GM21381 (cell line): ENCODE measurements around the gene U2SURP.
"Not testable (repeated sequence)": the region's sequence is repeated elsewhere in the genome, so short reads cannot be mapped to it uniquely, and the experiment has no call there.

Experiments
- ATAC-seq: cut with Tn5 transposase; IDR thresholded peaks from one replicate; pipeline ENCODE4 v1.9.1; 2021; ENCODE audit warnings: mild to moderate bottlenecking, moderate library complexity; ENCODE audit not compliant: unreplicated experiment

The U2SURP gene

DNA sequence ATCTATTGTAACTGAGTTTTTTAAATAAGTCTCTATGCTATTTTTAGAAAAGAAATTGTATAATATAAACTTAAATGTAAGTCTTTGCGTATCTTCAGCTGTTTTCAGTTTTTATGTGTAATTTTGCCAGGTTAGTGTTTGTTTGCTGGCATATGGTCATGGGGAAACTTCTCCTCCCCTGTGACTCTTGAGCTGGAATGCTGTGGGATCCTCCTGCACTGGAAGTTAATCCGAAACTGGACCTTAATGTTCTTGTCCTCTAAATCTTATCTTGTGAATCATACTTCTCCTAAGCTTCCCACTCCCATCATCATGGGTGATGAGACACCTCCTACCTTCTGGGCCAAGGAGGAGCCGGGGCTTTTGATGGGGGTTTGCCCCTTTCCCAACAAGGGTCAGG lies 65.8 kb downstream of the U2SURP start:
- no peak for ATAC-seq

DNA sequence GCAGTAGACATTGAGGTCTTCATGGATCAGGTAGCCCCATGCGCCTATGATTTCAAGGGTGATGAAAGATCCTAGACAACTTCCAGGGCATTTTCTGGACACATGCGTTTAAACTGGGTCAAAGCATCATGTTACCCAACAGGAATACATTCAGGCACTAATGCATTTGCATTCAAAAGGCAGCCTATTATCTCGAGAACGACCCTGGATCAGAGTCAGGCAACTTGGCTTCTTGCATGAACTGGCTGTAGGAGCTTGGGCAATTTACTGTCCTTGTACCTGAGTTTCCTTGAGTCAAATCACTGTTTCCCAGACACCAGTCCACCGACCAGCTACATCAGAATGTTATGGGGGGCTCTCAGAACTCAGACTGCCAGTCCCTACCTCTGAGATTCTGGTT lies 66.7 kb downstream of the U2SURP start:
- ATAC-seq: no peak

DNA sequence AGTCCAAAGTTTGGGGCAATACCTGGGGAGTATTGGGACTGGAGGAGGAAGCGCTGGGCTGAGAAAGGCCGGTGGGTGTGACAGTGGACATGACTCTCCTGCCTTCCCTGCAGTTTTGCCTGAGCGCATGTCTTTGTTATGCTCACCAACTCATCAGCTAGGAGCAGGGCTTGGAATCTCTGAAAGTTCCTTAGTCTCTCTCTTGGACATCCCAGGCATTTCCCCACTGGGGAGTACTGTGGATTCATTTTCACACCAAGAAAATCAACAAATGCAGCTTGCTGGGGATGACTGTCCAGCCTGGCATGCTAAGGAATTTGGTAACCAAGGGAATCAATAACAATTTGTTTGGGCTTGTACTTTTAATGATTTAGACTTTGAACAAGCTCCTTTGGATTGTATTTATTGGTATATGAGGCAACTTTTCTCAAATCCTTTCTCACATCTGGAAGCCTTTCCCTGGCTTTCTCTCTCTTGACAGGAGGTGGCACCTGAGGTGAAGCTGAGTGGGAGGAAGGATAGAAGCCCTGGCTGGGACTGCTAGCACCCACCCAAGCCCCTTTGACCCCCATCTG lies 69.7 kb downstream of the U2SURP start:
- no peak for ATAC-seq

DNA sequence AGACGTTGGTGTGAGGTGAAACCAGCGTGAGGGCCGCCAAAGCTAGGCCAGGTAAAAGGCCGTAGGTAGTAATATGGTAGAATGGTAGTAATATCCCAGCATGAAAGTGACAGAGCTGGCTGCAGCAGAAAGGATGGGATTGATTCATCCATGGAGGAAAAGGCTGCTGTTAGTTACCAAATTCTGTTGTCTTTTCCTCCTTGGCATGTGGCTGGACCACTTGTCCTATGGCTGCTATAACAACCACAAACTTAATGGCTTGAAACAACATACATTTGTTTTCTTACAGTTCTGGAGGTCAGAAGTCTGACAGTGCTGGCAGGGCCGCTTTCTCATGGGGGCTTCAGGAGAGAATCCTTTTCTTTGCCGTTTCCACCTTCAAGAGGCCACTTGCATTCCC lies 70.4 kb downstream of the U2SURP start:
- ATAC-seq: no peak

DNA sequence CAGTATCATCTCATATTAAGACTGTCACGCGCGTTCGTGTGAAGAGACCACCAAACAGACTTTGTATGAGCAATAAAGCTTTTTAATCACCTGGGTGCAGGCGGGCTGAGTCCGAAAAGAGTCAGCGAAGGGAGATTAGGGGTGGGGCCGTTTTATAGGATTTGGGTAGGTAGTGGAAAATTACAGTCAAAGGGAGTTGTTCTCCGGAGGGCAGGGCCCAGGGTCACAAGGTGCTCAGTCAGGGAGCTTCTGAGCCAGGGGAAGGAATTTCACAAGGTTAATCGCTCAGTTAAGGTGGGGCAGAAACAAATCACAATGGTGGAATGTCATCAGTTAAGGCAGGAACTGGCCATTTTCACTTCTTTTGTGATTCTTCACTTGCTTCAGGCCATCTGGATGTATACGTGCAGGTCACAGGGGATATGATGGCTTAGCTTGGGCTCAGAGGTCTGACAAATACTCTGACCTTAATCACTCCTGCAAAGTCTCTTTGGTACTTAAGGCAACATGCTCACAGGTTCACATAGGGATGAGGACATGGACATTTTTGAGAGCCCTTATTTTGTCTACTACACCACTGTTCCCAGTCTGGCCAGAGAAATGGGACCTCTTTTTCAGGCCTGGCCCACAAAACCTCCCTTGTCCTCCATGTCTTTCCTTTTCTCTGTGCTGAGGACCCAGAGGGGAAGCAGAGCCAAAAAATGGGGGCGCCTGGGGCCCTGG lies 71.1 kb downstream of the U2SURP start:
- ATAC-seq: not testable (repeated sequence)

DNA sequence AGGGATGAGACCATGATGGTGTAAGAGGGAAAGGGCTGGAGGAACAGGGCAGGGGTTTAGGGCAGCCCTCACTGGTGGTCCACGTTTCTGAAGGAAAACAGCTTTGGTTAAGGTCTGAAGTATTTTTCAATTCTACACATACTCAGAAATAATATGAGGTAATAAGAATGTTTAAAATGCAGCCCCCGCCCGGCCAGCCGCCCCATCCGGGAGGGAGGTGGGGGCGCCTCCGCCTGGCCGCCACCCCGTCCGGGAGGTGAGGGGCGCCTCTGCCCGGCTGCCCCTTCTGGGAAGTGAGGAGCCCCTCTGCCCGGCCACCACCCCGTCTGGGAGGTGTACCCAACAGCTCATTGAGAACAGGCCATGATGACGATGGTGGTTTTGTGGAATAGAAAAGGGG lies 72.2 kb downstream of the U2SURP start:
- ATAC-seq: not testable (repeated sequence)

DNA sequence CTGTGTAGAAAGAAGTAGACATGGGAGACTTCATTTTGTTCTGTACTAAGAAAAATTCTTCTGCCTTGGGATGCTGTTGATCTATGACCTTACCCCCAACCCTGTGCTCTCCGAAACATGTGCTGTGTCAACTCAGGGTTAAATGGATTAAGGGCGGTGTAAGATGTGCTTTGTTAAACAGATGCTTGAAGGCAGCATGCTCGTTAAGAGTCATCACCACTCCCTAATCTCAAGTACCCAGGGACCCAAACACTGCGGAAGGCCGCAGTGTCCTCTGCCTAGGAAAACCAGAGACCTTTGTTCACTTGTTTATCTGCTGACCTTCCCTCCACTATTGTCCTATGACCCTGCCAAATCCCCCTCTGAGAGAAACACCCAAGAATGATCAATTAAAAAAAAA lies 72.6 kb downstream of the U2SURP start:
- not testable (repeated sequence) for ATAC-seq

DNA sequence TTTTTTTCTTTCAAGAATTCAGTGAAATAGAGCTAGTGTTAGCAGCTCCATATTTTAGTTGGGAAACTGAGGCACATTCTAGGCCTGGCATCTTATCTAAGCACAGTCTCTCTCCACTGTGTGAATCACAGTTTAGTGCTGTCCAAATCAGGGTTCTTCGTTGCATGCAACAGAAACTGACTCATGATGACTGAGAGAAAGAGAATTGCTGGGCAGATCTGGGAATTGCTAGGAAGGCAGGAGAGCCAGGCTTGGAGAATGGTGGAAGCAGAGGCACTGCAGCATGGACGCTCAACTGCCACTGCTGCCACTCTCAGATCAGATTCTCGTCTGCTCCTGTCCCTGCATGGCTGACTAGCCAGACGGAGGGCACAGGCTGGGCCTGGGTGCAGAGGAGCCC lies 77.5 kb downstream of the U2SURP start:
- ATAC-seq: no peak

DNA sequence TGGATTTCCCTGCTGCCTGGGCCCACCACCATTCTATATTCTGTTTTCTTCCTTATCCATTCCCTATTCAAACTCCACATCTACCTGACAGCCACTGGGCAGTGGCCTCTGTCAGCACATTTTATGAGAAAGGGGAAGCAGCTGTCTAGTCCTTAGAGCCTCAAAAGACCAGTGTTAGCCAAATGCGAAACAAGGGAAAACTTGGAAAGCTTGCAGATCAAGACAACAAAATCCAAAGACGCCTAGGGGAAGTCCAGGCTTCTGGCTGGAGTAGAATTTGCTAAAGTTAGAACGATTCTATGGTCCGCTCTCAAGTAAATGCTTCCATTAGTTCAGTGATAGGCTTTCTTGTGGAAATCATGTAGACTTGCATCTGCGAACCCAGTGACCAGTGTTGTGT lies 78.8 kb downstream of the U2SURP start:
- no peak for ATAC-seq

DNA sequence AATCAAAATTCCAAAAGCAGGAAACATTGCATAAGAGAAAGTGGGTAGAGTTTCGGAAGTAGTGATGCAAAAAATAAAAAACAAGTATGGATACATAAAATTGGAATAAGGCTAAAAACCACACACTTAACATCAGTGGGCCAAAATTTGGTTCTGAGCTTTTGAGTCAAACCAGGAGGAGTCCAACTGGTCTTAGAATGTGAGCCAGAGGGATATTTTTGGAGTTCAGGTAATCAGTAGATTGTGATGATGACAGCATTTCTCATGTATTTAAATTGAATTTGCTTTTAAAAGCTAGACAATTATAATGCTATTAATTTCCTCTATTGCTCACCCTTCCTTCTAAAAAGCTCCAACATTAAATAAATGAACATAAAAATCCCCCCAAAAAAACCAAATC lies 80.0 kb downstream of the U2SURP start:
- no peak for ATAC-seq

DNA sequence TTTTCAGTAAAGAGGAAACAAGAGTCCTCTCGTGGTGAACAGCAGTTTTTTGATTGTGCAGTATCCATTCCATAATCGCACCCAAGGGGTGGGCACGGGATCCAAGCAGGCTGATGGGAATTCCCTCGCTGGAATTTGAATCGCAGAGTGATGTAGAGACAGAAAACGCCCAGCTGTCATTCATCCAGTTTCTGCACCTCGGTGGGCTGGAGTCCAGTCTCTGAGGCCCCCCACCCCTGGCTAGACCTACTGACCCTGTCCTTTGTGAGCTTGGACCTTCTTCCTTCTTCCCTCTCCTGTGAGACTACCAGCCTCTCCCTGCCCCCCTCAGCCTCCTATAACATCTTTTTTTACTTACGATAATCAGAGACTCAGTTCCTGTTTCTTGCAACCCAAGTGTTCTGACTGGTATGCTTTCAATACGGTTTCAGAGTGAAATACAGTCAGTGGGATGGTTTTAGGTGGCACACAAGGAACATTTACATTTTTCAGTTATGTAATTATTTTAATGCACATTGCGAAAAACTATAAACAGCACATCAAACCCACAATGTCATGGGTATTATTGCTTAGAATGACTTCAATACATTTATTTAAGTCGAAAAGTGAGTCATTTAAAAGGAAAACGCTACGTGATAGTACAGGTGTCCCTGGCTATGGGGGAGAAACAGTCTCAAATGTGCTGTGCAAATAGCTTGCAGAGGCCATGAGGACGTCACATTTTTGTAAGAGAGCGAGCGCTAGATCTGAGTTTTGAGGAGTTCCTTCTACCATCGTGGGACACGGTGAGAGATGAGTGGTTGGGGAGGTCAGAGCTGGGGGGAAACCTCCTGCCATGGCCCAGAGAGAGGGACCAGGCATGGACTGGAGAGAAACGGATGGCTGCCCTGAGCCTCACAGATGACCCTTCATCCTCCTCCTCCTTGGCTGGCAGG lies 80.7 kb downstream of the U2SURP start:
- peak; percentile 82 for ATAC-seq

DNA sequence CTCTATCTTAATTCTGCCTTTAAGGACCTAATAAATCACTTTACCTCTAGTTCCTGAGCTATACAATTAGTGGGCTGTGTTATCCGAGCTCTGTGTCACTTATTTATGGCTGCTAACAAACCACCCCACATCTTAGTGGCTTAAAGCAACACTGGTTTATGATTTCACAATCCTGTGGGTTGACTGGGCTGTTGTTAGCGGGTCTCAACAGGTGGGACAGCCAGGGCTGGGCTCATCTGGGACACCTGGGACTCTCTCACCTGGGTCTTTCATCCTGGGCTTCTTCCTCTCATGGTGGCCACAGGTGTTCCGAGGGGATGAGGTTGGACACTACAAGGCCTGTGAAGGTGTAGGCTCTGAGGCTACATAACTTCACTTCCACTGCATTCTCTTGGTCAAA lies 82.4 kb downstream of the U2SURP start:
- ATAC-seq: no peak

DNA sequence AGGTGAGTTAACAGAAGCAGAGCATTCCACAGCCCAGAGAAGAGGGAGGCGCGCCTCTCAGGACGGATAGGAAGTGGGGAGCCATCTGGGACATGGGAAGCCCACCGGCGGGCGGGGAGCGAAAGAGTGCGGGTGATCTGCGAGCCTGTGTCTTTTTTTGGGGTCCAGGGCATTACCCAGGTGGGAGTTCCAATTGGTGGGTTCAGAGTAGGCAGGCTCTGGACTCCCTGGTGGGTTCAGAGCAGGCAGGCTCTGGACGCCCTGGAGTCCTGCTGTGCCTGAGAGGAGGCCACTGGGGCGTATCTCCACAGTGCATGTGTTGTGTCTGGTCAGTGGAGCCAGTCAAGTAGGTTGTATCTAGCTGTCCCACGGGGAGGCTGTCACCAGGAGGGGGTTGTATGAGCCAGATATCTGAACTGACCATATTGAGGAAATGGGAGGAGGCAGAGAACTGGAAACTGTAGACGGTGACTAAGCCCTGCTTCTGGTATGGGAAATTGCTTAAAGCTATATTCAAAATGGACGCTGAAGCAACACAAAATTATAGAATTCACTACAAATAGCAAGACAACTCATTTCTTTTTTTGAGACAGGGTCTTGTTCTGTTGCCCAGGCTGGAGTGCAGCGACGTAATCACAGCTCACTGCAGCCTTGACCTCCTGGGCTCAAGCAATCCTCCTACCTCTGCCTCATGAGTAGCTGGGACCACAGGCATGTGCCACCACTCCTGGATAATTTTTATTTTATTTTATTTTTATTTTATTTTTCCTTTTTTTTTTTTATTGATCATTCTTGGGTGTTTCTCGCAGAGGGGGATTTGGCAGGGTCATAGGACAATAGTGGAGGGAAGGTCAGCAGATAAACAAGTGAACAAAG lies 83.7 kb downstream of the U2SURP start:
- peak; percentile 39 for ATAC-seq

DNA sequence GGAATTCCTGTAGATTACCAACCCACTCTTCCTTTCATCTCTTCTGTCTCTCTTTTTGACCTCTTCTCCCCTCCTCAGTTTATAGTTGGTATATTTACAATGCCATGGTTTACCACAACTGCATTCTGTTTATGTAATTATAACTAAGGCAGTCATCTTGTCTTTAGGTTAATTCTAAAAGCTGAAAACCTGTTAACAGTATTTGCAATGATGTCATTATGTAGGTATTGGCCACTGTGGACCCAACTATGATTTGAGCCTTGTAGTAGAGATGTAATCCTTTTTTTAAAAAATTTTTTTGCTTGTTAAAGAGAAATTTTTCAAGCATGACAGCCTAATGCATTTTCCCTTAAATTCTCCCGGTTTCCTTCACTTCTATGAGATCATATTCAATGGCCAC lies 87.5 kb downstream of the U2SURP start:
- ATAC-seq: no peak

DNA sequence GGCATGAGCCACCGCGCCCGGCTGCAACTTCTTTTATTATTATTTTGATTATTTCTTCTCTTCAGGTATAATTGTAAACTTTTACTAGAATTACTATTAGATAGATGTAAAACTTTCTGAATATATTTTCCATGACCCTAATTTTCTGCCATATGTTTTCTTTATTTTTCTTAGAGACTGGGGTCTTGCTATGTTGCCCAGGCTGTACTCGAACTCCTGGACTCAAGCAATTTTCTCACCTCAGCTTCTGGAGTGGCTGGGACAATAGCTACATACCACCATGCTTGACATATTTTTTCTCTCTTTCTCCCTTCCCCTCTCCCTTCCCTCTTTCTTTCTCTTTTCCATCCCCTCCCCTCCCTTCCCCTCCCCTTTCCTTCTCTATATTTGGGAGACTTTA lies 88.6 kb downstream of the U2SURP start:
- ATAC-seq: no peak

DNA sequence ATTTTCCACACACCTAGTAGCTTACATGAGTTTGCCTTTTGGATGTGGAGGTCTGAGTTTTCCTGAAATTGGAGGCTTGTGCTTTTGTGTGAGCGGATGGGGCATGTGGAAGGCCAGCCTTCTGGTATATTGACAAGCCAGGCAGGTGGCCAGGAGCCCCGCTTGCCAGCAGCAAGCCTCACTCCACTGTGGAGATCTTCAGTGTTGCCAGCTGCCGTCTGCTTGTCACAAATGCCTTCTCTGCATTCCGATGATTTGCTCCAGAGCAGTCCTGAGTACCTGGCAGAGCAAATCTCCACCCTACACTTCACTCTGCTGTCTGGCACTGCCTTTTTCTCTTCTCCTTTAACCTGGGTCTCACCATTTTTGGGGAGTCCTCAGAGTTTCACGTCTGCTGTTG lies 89.1 kb downstream of the U2SURP start:
- ATAC-seq: no peak

DNA sequence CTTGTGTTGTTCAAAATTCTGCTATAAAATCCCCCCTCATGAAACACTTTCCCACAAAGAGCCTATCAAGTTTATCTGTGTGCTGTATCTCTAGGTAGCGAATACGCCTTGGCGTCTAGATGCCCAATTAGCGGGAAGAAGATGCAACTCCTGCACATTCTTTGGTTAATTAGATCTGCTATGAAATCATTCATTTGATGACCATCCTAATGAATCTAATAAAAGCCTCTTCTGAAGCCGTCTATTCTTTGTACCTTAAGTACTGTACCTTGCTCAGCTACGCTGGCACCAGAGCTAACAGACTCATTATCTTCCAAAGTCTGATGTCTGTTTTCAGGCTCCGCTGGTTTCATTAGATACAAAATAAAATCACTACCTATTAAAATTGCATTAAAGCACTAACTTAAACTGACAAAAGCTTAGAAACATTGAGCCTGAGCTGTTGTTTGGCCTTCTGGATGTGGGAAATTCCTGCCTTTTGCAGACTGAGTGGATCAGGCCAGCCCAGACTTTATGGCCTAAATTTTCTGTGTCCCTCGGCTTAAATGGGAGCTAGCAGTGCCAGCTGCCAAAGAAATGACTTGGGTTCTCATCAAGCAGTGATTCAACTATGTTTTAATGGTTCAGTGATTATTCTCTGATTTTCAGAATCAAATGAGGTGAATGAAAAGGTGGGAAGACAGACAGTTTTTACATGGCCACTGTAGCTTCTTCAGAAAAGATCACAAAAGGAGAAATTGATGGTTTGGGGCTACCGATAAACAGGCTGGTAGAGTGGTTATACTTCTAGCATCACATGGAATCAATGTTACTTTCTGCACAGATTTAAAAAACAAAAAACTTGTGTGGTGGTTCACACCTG lies 89.8 kb downstream of the U2SURP start:
- ATAC-seq: no peak

DNA sequence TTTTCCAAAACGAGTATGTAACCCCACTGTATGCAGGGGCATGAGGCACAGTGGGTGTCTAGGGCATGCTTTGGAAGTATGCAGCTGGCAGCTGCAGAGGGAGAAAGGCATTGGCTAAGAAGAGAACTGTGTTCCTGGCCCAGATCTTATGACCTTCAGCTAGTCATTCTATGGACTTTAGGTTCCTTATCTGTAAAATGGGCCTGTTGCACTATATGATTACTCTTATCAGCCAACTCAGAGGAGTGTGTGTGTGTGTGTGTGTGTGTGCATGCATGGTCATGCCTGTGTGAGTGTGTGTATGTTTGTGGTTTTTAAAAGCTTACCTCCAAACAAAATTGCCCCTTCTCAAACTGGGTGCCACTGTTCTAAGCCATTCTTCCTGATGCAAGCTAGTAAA lies 90.8 kb downstream of the U2SURP start:
- no peak for ATAC-seq

DNA sequence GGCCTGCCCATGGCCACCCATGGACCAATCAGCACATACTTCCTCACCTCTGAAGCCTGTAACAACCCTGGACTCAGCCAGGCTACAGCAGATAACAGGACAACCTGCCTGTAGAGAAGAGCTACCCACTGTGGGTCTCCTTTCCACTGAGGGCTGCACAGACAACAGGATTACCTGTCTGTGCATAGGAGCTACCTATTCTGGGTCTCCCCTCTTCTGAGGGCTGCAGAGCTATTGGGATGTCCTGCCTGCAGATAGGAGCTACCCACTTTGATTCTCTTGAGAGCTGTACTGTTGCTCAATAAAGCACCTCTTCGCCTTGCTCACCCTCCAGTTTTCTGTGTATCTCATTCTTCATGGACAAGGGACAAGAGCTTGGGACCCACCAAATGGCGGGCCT lies 94.4 kb downstream of the U2SURP start:
- no peak for ATAC-seq
